SK-N-MC (cell line): Measurements from ENCODE around the gene TIMM29.

ENCODE experiments used
- EZH2 ChIP-seq: fragments of 200-600 bp; sonication (generic); IDR thresholded peaks from one replicate; pipeline ENCODE4 v1.6.1; 2017; ENCODE audit warnings: antibody characterized with exemption
- POLR2AphosphoS5 ChIP-seq: IDR thresholded peaks from 2 replicates; pipeline ENCODE4 v1.6.1; 2012; ENCODE audit warnings: mild to moderate bottlenecking, low read depth, low read length, borderline replicate concordance

GRCh38 chr19:10923260-10924112 lies 5.1 kb upstream of the TIMM29 start:
- no peak for TF ChIP-seq EZH2
- no peak for TF ChIP-seq POLR2AphosphoS5
